Right lobe of liver (tissue), 4 donors: Measurements from ENCODE around the gene RNF11.

Source experiments
- POLR2A ChIP-seq: fragments of 450-650 bp; IDR thresholded peaks from one replicate; pipeline ENCODE4 v1.6.1; 2017; ENCODE audit warnings: antibody characterized with exemption, mild to moderate bottlenecking
- TF ChIP-seq, protein P1 (sequence below), 4 donors: fragments of 200-600 bp in 3 of 4; fragments of 450-650 bp in 1 of 4; IDR thresholded peaks; one replicate each; pipeline versions ENCODE4 v1.5.1 to v1.8.0; 2016 to 2022; ENCODE audit warnings: antibody characterized with exemption in 4 of 4, mild to moderate bottlenecking in 2 of 4
- donor health status: DM: no; HTN: no; CAD: no.
- donor health status: DM: no; HTN: no; CAD: no.
- donor health status: DM: no; HTN: yes; CAD: no.

- TF ChIP-seq POLR2A: no peak
- TF ChIP-seq, protein P1, sequence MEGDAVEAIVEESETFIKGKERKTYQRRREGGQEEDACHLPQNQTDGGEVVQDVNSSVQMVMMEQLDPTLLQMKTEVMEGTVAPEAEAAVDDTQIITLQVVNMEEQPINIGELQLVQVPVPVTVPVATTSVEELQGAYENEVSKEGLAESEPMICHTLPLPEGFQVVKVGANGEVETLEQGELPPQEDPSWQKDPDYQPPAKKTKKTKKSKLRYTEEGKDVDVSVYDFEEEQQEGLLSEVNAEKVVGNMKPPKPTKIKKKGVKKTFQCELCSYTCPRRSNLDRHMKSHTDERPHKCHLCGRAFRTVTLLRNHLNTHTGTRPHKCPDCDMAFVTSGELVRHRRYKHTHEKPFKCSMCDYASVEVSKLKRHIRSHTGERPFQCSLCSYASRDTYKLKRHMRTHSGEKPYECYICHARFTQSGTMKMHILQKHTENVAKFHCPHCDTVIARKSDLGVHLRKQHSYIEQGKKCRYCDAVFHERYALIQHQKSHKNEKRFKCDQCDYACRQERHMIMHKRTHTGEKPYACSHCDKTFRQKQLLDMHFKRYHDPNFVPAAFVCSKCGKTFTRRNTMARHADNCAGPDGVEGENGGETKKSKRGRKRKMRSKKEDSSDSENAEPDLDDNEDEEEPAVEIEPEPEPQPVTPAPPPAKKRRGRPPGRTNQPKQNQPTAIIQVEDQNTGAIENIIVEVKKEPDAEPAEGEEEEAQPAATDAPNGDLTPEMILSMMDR (IDR thresholded peaks at IDR 0.05): no peak
These were observed 34.7 kb downstream of the RNF11 start for GRCh38 chr1:51270751-51271150.
